GM19193 (cell line): Measurements from ENCODE around the gene CEACAM6.

Source experiments
- POLR2A ChIP-seq: IDR thresholded peaks from 4 replicates; pipeline ENCODE4 v1.6.1; 2011; ENCODE audit not compliant: insufficient read depth, insufficient read length; ENCODE audit errors: extremely low read depth

The CEACAM6 gene

GRCh38 chr19:41784312-41784711 lies 29.0 kb downstream of the CEACAM6 start:
- no peak for TF ChIP-seq POLR2A

- no peak for TF ChIP-seq POLR2A
These were observed 29.4 kb downstream of the CEACAM6 start for GRCh38 chr19:41784743-41785142.

GRCh38 chr19:41785653-41786052 lies 30.3 kb downstream of the CEACAM6 start:
- no peak for TF ChIP-seq POLR2A

GRCh38 chr19:41787055-41787454 lies 31.7 kb downstream of the CEACAM6 start:
- TF ChIP-seq POLR2A, result no peak

- no peak for TF ChIP-seq POLR2A
These were observed 37.4 kb downstream of the CEACAM6 start for GRCh38 chr19:41792513-41793413.

- no peak for TF ChIP-seq POLR2A
These were observed 38.0 kb downstream of the CEACAM6 start for GRCh38 chr19:41793414-41793727.

GRCh38 chr19:41795031-41795461 lies 39.7 kb downstream of the CEACAM6 start:
- TF ChIP-seq POLR2A, result no peak

- TF ChIP-seq POLR2A, result no peak
These were observed 41.0 kb downstream of the CEACAM6 start, which contains the start of gene CEACAM3 for GRCh38 chr19:41796362-41796761. Gene CEACAM3 (plus strand): TSS chr19:41796587. CDS start chr19:41796678, 91 bp downstream.

- no peak for TF ChIP-seq POLR2A
These were observed 41.6 kb downstream of the CEACAM6 start for GRCh38 chr19:41796901-41797300.

- no peak for TF ChIP-seq POLR2A
These were observed 44.2 kb downstream of the CEACAM6 start for GRCh38 chr19:41799444-41800000.

GRCh38 chr19:41801031-41801430 lies 45.7 kb downstream of the CEACAM6 start:
- no peak for TF ChIP-seq POLR2A

- no peak for TF ChIP-seq POLR2A
These were observed 46.5 kb downstream of the CEACAM6 start for GRCh38 chr19:41801792-41802211.

- TF ChIP-seq POLR2A, result no peak
These were observed 47.4 kb downstream of the CEACAM6 start for GRCh38 chr19:41802770-41803169.

GRCh38 chr19:41804336-41804735 lies 49.0 kb downstream of the CEACAM6 start:
- no peak for TF ChIP-seq POLR2A

- no peak for TF ChIP-seq POLR2A
These were observed 51.8 kb downstream of the CEACAM6 start for GRCh38 chr19:41807176-41807575.

GRCh38 chr19:41808663-41809566 lies 53.6 kb downstream of the CEACAM6 start:
- TF ChIP-seq POLR2A, result no peak

GRCh38 chr19:41810301-41810700 lies 55.0 kb downstream of the CEACAM6 start:
- no peak for TF ChIP-seq POLR2A
